ENCODE results near the gene PPP1R36.
"Not testable (repeated sequence)": the region's sequence is repeated elsewhere in the genome, so short reads cannot be mapped to it uniquely, and the experiment has no call there.

PPP1R36 gene

DNA sequence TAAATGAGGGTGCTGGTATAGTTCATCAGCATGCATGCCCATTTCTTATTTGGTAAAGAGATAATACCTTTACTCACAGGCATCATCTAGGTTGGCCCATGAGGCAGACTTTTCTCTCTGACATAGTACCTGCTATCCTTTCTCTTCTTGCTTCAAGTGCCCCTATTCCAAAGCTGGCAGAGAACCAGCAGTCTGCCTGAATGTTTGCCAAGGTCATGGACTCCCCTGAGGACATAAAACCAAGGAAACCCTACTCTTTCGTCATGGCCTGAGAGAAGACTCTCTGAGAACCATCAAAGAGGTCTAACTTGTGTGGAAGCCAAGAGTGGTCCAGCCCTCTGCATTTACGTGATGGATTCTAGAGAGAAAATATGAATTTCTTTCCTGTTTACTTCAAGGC, 11.9 kb downstream of the PPP1R36 start:
- TF ChIP-seq, protein P1, sequence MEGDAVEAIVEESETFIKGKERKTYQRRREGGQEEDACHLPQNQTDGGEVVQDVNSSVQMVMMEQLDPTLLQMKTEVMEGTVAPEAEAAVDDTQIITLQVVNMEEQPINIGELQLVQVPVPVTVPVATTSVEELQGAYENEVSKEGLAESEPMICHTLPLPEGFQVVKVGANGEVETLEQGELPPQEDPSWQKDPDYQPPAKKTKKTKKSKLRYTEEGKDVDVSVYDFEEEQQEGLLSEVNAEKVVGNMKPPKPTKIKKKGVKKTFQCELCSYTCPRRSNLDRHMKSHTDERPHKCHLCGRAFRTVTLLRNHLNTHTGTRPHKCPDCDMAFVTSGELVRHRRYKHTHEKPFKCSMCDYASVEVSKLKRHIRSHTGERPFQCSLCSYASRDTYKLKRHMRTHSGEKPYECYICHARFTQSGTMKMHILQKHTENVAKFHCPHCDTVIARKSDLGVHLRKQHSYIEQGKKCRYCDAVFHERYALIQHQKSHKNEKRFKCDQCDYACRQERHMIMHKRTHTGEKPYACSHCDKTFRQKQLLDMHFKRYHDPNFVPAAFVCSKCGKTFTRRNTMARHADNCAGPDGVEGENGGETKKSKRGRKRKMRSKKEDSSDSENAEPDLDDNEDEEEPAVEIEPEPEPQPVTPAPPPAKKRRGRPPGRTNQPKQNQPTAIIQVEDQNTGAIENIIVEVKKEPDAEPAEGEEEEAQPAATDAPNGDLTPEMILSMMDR (conservative IDR thresholded peaks at IDR 0.05) = no peak

DNA sequence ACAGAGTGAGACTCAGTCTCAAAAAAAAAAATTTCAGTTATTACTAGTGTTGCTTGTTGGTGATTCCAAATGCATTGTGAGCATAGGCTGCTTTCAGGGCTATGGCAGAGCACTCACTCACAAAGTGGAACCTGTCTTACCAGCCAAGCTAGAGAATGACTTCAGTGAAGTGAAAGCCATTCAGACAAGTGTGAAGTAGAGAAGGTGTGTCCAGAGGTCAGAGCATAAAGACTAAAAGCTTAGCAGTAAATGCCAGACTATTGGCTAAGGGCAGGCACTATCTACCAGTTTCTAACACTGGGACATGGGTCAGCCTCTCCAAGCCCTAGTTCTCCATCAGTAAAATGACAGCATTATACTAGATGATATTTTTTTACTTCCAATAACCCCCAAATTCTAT, 12.7 kb downstream of the PPP1R36 start:
- TF ChIP-seq, protein P1 (conservative IDR thresholded peaks at IDR 0.05) = no peak
- H3K27ac ChIP-seq = no peak overlapping the region

More for the DNA sequence above, 11.9 kb downstream of the PPP1R36 start:
- H3K27ac ChIP-seq = no peak overlapping the region

DNA sequence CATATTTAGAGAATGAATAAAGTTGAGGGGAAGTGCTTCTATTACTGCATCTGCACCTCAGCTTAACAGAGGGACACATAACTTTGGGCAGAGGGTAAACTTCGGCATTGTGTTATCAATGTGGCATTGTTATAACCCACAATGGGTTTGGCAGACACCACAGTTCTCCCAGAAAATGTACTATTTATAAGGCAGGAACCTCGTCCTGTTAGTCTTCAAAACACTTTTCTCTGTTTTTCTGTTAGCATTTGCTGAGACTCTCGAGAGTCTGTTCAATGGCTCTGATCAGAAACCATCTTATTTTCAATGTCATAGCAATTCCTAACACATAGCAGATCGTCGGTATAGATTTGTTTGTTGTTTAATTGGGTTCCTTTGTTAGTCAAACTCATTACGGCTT, 13.9 kb downstream of the PPP1R36 start:
- TF ChIP-seq, protein P1 (conservative IDR thresholded peaks at IDR 0.05) = no peak
- H3K27ac ChIP-seq = no peak overlapping the region

DNA sequence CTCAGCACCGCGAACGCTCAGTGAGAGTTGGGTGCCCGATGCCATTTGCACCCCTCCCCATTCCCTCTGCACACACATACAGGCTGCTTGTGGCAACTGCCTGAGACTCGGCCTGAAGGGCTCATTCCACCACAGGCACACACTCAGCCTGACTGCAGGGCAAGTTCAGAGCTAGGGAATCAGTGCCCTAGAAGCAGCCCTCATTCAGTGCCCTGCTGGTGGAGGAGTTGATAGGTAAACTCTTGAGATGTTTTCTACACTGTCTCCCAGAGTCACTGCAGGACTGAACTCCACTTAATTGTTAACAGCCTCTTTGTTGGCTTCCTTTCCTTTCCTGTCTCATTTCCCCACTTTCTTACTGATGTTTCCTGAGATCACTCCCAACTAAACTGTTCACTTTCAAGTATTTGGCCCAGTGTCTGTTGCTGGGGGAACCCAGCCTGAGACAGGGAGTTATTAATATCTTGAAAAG, 16.9 kb downstream of the PPP1R36 start:
- TF ChIP-seq, protein P1 (conservative IDR thresholded peaks at IDR 0.05) = no peak
- no peak overlapping the region for H3K27ac ChIP-seq

DNA sequence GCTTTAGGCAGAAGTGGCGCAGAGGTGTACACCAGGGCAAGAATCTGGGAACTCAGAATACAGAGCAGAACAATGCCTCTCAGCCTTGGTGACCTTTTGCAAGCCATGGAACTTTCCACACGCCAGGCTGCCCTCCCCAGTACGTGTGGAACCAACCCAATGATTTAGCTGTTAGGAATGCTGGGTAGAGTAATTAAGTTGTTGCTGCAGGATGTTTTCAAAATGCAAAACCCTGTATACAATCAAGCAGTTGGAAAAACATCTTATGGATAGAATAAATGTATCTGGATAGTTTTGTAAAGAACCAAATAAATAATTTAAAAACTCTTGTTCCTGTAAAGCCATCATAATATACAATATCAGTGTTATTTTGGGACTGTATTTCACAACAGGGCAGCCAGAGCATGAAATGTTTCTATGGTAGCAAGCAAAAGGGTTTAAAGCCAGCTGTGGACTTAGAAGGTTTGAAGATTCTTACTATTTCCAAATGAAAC, 19.4 kb downstream of the PPP1R36 start:
- H3K27ac ChIP-seq = no peak overlapping the region
- TF ChIP-seq, protein P1 (conservative IDR thresholded peaks at IDR 0.05) = no peak

DNA sequence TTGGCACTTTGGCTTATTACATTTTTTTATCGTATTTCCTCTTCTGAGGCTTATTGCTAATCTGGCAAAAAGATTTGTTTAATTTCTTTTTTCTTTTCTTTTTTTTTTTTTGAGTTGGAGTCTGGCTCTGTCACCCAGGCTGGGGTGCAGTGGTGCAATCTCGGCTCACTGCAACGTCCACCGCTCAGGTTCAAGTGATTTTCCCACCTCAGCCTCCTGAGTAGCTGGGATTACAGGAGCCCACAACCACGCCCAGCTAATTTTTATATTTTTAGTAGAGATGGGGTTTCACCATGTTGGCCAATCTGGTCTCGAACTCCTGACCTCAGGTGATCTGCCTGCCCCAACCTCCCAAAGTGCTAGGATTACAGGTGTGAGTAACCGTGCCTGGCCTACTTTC, 19.9 kb downstream of the PPP1R36 start:
- not testable (repeated sequence) for H3K27ac ChIP-seq

DNA sequence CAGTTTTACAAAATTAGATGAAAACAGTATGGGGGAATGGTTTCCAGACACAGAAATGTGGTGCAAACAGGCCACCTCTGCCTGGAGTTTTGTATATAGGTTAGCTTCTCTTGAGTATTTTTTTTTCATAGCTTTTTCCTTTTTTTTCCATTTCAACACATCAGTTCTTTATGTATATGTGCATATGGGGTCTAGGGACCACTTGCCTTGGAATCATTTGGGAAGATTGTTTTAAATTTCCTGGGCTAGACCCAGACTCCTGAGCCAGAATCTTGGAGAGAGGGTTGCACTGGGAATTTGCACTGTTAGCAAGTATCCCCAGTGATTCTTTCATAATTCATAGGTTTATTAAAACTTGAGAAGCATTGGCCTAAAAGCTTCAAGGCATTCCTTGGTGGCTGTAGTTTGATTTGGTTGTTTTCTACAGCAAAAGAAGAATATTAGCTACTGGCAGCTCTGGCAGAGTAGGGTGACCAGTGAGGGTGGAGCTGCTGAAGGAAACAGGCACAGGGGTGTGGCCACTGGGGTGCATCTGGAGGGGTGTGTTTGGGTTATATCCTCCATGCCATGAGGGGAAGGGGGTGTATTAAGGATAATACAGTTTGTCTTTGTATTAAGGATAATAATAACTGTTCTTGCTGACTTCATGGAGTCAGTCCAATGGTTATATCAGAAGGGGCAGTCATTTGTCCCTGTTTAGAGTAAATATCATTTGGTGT, 22.8 kb downstream of the PPP1R36 start:
- no peak overlapping the region for H3K27ac ChIP-seq

More for the DNA sequence above, 22.8 kb downstream of the PPP1R36 start:
- TF ChIP-seq, protein P1 (conservative IDR thresholded peaks at IDR 0.05) = no peak
